ENCODE measurements around the gene PRSS37. TPM values are rescaled to one million over a fixed set of nuclear protein-coding genes. Genes with fewer than 3 reads are reported as not detected.

Gene PRSS37
- total RNA-seq, 1 donor from 2014 or later = not detected

DNA sequence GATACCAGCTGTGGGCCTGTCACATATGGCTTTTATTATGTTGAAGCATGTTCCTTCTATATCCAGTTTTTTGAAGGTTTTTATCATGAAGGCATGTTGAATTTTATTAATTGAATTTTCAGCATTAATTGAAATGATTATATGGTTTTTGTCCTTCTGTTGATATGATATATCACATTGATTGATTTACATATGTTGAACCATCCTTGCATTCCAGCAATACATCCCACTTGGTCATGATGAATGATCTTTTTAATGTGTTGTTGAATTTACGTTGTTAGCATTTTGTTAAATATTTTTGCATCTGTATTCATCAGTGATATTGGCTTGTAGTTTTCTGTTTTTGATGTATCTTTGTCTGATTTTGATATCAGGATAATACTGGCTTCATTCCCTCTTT, 21.2 kb downstream of the PRSS37 start:
- no peak overlapping the region for H3K4me3 ChIP-seq (ENCODE audit: low read length in 3 of 3)
- no peaks in the 10 kb centered on the region for H3K4me1 ChIP-seq (ENCODE audit: control insufficient read depth in 3 of 3, insufficient read depth in 3 of 3, low read length in 3 of 3)
- no peaks in the 10 kb centered on the region for H3K27me3 ChIP-seq (ENCODE audit: control insufficient read depth in 3 of 3, insufficient read depth in 3 of 3, low read length in 3 of 3)
- no peak overlapping the region for H3K9ac ChIP-seq (ENCODE audit: low read depth in 1 of 3, low read length in 3 of 3)
- H3K36me3 ChIP-seq (ENCODE audit: control insufficient read depth in 3 of 3, insufficient read depth in 3 of 3, low read length in 3 of 3) = peaks cover 0 to 3% (median 0%) of the 10 kb centered on the region in 3 donors
- H3K27ac ChIP-seq (ENCODE audit: low read depth, low read length) = no peak overlapping the region
- H3K9me3 ChIP-seq (ENCODE audit: control insufficient read depth in 3 of 3, low read length in 3 of 3) = peaks cover 3 to 5% (median 5%) of the 10 kb centered on the region in 3 donors

DNA sequence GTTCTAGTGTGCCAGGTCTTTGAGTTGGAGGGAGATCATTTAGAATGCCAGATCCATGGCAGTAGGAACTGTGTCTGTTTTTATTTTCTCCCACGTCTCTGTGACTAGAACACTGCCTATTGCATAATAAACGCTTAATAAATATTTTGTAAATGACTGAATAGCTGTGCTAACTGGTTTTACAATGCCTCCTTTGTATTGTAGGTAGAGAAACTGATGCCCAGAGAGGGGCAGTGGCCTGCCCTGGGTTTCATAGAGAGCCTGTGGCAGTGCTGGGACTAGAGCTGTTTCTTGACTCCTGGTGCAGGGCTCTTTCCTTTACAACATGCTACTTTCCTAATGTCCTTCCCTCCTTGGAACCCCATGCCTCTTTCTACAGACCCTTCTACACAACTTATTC, 48.8 kb downstream of the PRSS37 start:
- H3K9me3 ChIP-seq (ENCODE audit: control insufficient read depth in 3 of 3, low read length in 3 of 3) = no peaks in the 10 kb centered on the region
- H3K36me3 ChIP-seq (ENCODE audit: control insufficient read depth in 3 of 3, insufficient read depth in 3 of 3, low read length in 3 of 3) = peaks cover 2 to 6% (median 4%) of the 10 kb centered on the region in 3 donors
- no peaks in the 10 kb centered on the region for H3K27me3 ChIP-seq (ENCODE audit: control insufficient read depth in 3 of 3, insufficient read depth in 3 of 3, low read length in 3 of 3)
- H3K9ac ChIP-seq (ENCODE audit: low read depth in 1 of 3, low read length in 3 of 3) = no peak overlapping the region
- H3K4me1 ChIP-seq (ENCODE audit: control insufficient read depth in 3 of 3, insufficient read depth in 3 of 3, low read length in 3 of 3) = no peaks in the 10 kb centered on the region
- no peak overlapping the region for H3K4me3 ChIP-seq (ENCODE audit: low read length in 3 of 3)
- H3K27ac ChIP-seq (ENCODE audit: low read depth, low read length) = no peak overlapping the region

DNA sequence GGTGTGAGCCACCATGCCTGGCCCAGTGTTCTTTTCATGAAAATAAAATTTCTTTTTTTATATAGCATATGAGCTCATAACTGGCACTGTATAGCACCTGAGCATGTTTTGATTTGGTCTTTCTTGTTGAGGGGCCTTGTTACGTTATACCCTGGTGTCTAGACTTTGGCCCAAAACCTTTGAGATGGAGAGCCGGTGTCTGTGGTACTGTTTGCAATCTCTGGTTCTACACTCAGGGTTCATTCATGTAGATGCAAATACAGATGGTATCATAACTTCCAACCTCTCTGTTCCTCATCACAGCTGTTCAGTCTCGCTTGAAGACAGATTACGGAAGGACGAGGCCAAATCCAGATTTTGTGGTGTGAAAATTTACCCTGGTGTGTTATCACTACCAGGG, 51.4 kb downstream of the PRSS37 start, which contains the start of gene TAS2R5:
TSS of gene TAS2R5 (plus strand) at position 301 of the 400 bp plus-strand sequence. CDS start 145 bp downstream, outside the sequence.
- Histone ChIP-seq H3K27me3 (ENCODE audit: control insufficient read depth in 3 of 3, insufficient read depth in 3 of 3, low read length in 3 of 3) (no peaks in the 10 kb centered on the region), H3K4me1 (ENCODE audit: control insufficient read depth in 3 of 3, insufficient read depth in 3 of 3, low read length in 3 of 3) (no peaks in the 10 kb centered on the region), H3K9me3 (ENCODE audit: control insufficient read depth in 3 of 3, low read length in 3 of 3) (no peaks in the 10 kb centered on the region), H3K4me3 (ENCODE audit: low read length in 3 of 3) (no peak within 1 kb of the TSS), H3K27ac (ENCODE audit: low read depth, low read length) (no peak within 1 kb of the TSS), H3K36me3 (ENCODE audit: control insufficient read depth in 3 of 3, insufficient read depth in 3 of 3, low read length in 3 of 3) (peaks cover 2 to 6% (median 4%) of the 10 kb centered on the region in 3 donors), H3K9ac (ENCODE audit: low read depth in 1 of 3, low read length in 3 of 3) (no peak within 1 kb of the TSS)

DNA sequence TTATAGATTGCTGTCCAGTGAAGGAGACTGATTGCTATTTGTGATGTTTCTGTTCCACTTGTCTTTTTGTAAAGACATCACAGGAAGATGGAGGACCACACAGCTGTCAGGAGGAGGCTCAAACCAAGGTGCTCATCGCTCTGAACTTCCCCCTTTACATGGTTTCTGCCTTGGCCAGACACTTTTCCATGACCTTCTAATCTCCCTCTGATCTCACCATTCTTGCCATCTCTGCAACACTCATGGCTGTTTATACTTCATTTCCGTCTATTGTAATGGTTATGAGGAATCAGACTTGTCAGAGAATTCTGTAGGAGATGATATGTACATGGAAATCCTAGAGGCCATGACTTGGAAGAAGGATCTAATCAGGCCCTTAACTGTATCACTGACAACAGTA, 53.0 kb downstream of the PRSS37 start:
- Histone ChIP-seq H3K36me3 (ENCODE audit: control insufficient read depth in 3 of 3, insufficient read depth in 3 of 3, low read length in 3 of 3) (peaks cover 2 to 6% (median 4%) of the 10 kb centered on the region in 3 donors), H3K9ac (ENCODE audit: low read depth in 1 of 3, low read length in 3 of 3) (no peak overlapping the region), H3K4me1 (ENCODE audit: control insufficient read depth in 3 of 3, insufficient read depth in 3 of 3, low read length in 3 of 3) (no peaks in the 10 kb centered on the region), H3K4me3 (ENCODE audit: low read length in 3 of 3) (no peak overlapping the region), H3K27ac (ENCODE audit: low read depth, low read length) (no peak overlapping the region), H3K9me3 (ENCODE audit: control insufficient read depth in 3 of 3, low read length in 3 of 3) (no peaks in the 10 kb centered on the region), H3K27me3 (ENCODE audit: control insufficient read depth in 3 of 3, insufficient read depth in 3 of 3, low read length in 3 of 3) (no peaks in the 10 kb centered on the region)

Other genes with a start within 250 kb of the PRSS37 start
- gene DENND11, start 139.3 kb downstream of the PRSS37 start, total RNA-seq = 11.5 TPM
- not detected for gene WEE2, start 133.1 kb downstream of the PRSS37 start, total RNA-seq
- gene SSBP1, start 103.1 kb downstream of the PRSS37 start, total RNA-seq = 101 TPM
- gene TAS2R3, start 77.4 kb downstream of the PRSS37 start, total RNA-seq = 3.7 TPM
- 4.2 TPM for gene TAS2R4, start 64.8 kb downstream of the PRSS37 start, total RNA-seq
- 0.52 TPM for gene TAS2R5, start 51.3 kb downstream of the PRSS37 start, total RNA-seq
- gene OR9A4, start 74.9 kb upstream of the PRSS37 start, total RNA-seq = 0.52 TPM
- gene CLEC5A, start 105.5 kb upstream of the PRSS37 start, total RNA-seq = 0.52 TPM
- gene TAS2R38, start 132.3 kb upstream of the PRSS37 start, total RNA-seq = not detected
- 1.0 TPM for gene MGAM, start 154.4 kb upstream of the PRSS37 start, total RNA-seq